ENCODE results near the gene LRFN4. TPM values are rescaled to one million over a fixed set of nuclear protein-coding genes. Genes with fewer than 3 reads are reported as not detected.

The LRFN4 gene
- total and polyA plus RNA-seq, 2 of the 13 experiments (the other 11 are each of a cell fraction or from before 2014, with no cell fraction given) = 1.3 to 6.8 TPM

DNA sequence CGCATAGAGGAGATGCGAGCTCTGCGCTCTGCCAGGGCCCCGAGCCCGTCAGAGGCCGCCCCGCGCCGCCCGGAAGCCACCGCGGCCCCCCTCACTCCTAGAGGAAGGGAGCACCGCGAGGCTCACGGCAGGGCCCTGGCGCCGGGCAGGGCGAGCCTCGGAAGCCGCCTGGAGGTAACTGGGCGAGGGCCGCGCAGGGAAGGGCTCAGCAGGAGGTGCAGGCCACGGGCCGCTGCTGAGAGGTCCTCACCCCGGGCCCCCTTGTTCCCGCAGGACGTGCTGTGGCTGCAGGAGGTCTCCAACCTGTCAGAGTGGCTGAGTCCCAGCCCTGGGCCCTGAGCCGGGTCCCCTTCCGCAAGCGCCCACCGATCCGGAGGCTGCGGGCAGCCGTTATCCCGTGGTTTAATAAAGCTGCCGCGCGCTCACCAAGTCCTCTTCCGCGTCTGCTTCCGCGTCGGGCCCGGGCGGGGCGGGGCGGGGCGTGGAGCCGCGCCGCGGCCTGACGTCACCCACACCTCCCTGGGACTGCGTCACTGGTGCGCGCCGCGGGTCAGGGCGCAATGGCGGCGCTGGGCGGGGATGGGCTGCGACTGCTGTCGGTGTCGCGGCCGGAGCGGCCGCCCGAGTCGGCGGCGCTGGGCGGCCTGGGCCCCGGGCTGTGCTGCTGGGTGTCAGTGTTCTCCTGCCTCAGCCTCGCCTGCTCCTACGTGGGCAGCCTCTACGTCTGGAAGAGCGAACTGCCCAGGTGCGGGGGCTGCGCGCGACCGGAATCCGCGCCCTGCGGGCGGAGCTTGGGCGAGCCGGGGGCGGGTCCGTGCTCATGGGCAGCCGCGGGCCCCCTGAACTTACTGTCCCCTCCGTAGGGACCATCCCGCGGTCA, 13.7 kb upstream of the LRFN4 start, which contains the start of gene RCE1 (continued):
- TF ChIP-seq, protein P1, sequence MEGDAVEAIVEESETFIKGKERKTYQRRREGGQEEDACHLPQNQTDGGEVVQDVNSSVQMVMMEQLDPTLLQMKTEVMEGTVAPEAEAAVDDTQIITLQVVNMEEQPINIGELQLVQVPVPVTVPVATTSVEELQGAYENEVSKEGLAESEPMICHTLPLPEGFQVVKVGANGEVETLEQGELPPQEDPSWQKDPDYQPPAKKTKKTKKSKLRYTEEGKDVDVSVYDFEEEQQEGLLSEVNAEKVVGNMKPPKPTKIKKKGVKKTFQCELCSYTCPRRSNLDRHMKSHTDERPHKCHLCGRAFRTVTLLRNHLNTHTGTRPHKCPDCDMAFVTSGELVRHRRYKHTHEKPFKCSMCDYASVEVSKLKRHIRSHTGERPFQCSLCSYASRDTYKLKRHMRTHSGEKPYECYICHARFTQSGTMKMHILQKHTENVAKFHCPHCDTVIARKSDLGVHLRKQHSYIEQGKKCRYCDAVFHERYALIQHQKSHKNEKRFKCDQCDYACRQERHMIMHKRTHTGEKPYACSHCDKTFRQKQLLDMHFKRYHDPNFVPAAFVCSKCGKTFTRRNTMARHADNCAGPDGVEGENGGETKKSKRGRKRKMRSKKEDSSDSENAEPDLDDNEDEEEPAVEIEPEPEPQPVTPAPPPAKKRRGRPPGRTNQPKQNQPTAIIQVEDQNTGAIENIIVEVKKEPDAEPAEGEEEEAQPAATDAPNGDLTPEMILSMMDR (CRISPR knock-in tag; IDR thresholded peaks at IDR 0.05) = no peak
- TF ChIP-seq TOE1 (CRISPR knock-in tag; IDR thresholded peaks at IDR 0.05) = no peak
- no peak for TF ChIP-seq CAMTA2 (CRISPR knock-in tag; IDR thresholded peaks at IDR 0.05; ENCODE audit: borderline replicate concordance)
- peak; percentile 46; the same call in 1 of the 2 replicates for TF ChIP-seq ZNF782 (CRISPR knock-in tag; IDR thresholded peaks at IDR 0.05; ENCODE audit: borderline replicate concordance)
- TF ChIP-seq, protein P2, sequence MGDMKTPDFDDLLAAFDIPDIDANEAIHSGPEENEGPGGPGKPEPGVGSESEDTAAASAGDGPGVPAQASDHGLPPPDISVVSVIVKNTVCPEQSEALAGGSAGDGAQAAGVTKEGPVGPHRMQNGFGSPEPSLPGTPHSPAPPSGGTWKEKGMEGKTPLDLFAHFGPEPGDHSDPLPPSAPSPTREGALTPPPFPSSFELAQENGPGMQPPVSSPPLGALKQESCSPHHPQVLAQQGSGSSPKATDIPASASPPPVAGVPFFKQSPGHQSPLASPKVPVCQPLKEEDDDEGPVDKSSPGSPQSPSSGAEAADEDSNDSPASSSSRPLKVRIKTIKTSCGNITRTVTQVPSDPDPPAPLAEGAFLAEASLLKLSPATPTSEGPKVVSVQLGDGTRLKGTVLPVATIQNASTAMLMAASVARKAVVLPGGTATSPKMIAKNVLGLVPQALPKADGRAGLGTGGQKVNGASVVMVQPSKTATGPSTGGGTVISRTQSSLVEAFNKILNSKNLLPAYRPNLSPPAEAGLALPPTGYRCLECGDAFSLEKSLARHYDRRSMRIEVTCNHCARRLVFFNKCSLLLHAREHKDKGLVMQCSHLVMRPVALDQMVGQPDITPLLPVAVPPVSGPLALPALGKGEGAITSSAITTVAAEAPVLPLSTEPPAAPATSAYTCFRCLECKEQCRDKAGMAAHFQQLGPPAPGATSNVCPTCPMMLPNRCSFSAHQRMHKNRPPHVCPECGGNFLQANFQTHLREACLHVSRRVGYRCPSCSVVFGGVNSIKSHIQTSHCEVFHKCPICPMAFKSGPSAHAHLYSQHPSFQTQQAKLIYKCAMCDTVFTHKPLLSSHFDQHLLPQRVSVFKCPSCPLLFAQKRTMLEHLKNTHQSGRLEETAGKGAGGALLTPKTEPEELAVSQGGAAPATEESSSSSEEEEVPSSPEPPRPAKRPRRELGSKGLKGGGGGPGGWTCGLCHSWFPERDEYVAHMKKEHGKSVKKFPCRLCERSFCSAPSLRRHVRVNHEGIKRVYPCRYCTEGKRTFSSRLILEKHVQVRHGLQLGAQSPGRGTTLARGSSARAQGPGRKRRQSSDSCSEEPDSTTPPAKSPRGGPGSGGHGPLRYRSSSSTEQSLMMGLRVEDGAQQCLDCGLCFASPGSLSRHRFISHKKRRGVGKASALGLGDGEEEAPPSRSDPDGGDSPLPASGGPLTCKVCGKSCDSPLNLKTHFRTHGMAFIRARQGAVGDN (CRISPR knock-in tag; IDR thresholded peaks at IDR 0.05) = peak; percentile 77
- TF ChIP-seq, protein P3, sequence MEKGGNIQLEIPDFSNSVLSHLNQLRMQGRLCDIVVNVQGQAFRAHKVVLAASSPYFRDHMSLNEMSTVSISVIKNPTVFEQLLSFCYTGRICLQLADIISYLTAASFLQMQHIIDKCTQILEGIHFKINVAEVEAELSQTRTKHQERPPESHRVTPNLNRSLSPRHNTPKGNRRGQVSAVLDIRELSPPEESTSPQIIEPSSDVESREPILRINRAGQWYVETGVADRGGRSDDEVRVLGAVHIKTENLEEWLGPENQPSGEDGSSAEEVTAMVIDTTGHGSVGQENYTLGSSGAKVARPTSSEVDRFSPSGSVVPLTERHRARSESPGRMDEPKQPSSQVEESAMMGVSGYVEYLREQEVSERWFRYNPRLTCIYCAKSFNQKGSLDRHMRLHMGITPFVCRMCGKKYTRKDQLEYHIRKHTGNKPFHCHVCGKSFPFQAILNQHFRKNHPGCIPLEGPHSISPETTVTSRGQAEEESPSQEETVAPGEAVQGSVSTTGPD (CRISPR knock-in tag; IDR thresholded peaks at IDR 0.05) = no peak
- peak; percentile 92 for TF ChIP-seq PHF20 (CRISPR knock-in tag; IDR thresholded peaks at IDR 0.05)
- TF ChIP-seq ETV6 (CRISPR knock-in tag; conservative IDR thresholded peaks at IDR 0.05) = peak; percentile 76; the same call in 1 of the 2 replicates
- TF ChIP-seq GTF3A (CRISPR knock-in tag; conservative IDR thresholded peaks at IDR 0.05) = no peak
- no peak for TF ChIP-seq PHF21A (CRISPR knock-in tag; IDR thresholded peaks at IDR 0.05)
- TF ChIP-seq, protein P4, sequence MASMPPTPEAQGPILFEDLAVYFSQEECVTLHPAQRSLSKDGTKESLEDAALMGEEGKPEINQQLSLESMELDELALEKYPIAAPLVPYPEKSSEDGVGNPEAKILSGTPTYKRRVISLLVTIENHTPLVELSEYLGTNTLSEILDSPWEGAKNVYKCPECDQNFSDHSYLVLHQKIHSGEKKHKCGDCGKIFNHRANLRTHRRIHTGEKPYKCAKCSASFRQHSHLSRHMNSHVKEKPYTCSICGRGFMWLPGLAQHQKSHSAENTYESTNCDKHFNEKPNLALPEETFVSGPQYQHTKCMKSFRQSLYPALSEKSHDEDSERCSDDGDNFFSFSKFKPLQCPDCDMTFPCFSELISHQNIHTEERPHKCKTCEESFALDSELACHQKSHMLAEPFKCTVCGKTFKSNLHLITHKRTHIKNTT (CRISPR knock-in tag; IDR thresholded peaks at IDR 0.05) = no peak
- no peak for TF ChIP-seq ZC3H4 (CRISPR knock-in tag; IDR thresholded peaks at IDR 0.05; ENCODE audit: borderline replicate concordance)
- no peak for TF ChIP-seq ZNF660 (CRISPR knock-in tag; IDR thresholded peaks at IDR 0.05; ENCODE audit: borderline replicate concordance, low read depth)
- TF ChIP-seq ZNF558 (CRISPR knock-in tag; IDR thresholded peaks at IDR 0.05; ENCODE audit: borderline replicate concordance) = no peak; the same call in 1 of the 2 replicates
- TF ChIP-seq POLR2AphosphoS2 (IDR thresholded peaks at IDR 0.05; ENCODE audit: low read depth, low read length) = peak; percentile 44; the same call in 1 of the 2 replicates
- TF ChIP-seq JUN (CRISPR knock-in tag; IDR thresholded peaks at IDR 0.05) = no peak
- TF ChIP-seq CBX2 (IDR thresholded peaks at IDR 0.05; ENCODE audit: low read depth, low read length) = no peak
- no peak for TF ChIP-seq CBX2 (CRISPR knock-in tag; IDR thresholded peaks at IDR 0.05; ENCODE audit: low read depth)
- peak; percentile 62 for TF ChIP-seq DMAP1 (CRISPR knock-in tag; IDR thresholded peaks at IDR 0.05)
- TF ChIP-seq TRIM24 (CRISPR knock-in tag; IDR thresholded peaks at IDR 0.05) = no peak
- TF ChIP-seq ZNF44 (CRISPR knock-in tag; IDR thresholded peaks at IDR 0.05) = no peak; the same call in 1 of the 2 replicates
- no peak for TF ChIP-seq GZF1 (CRISPR knock-in tag; IDR thresholded peaks at IDR 0.05)
